ENCODE results near the gene KCNC1. TPM values are rescaled to one million over a fixed set of nuclear protein-coding genes. Genes with fewer than 3 reads are reported as not detected.

The KCNC1 gene
- total and polyA plus RNA-seq, 2 donors (not counting 1 experiment from before 2014, with no cell fraction given), result under 0.01 TPM; not detected in 1

DNA sequence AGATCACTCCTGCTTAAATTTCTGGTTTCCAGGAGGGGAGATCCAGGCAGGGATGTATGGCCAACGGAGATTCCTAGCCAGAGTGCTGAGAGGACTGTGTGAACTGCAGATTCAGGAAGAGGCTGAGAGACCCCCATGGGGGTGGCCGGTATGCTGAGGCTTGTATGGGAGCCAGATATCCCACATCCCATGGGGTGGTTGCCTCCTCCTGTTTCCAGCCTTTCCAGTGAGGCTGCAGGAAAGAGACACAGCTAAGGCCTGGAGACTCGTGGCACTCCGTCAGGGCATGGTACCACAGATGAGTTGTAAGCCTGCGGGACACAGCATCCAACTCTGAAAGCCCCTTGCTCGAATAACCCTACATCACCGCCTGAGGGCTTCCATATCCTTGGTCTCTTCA lies 16.6 kb upstream of the KCNC1 start:
- Histone ChIP-seq H3K27ac (ENCODE audit: insufficient read depth, low read length) (no peak overlapping the region), H3K4me3 (replicated peaks in 1 of 4; ENCODE audit: control extremely low read depth in 1 of 4, insufficient read depth in 1 of 4, low read depth in 3 of 4, low read length in 4 of 4) (no peak overlapping the region), H3K4me2 (ENCODE audit: extremely low read depth, insufficient read depth, low read length) (no peak overlapping the region), H2AFZ (ENCODE audit: low read length) (no peak overlapping the region), H3K4me1 (ENCODE audit: control insufficient read depth, extremely low read depth, insufficient read depth, low read length) (no peaks in the 10 kb centered on the region), H3K9ac (ENCODE audit: insufficient read depth, low read length) (no peak overlapping the region), H3K36me3 (ENCODE audit: control insufficient read depth, insufficient read depth, low read length) (no peaks in the 10 kb centered on the region), H3K79me2 (ENCODE audit: control insufficient read depth, insufficient read depth, low read length) (no peaks in the 10 kb centered on the region), H3K9me3 (ENCODE audit: control insufficient read depth, insufficient read depth, low read depth, low read length) (no peaks in the 10 kb centered on the region), H3K27me3 (ENCODE audit: control insufficient read depth, insufficient read depth, low read length) (peaks cover 55% of the 10 kb centered on the region), H4K20me1 (ENCODE audit: control insufficient read depth, extremely low read depth, insufficient read depth, low read length) (no peaks in the 10 kb centered on the region)
- no peak for DNase-seq (ENCODE audit: low read depth in 2 of 2)
- TF ChIP-seq EZH2 (IDR thresholded peaks at IDR 0.05; ENCODE audit: low read length, missing control alignments) (no peak), CTCF (conservative IDR thresholded peaks at IDR 0.05 in 1 of 2, IDR thresholded peaks at IDR 0.05 in 1 of 2; ENCODE audit: low read depth in 1 of 2, low read length in 2 of 2) (no peak)

- H3K4me1 ChIP-seq (ENCODE audit: control insufficient read depth, extremely low read depth, insufficient read depth, low read length), result no peaks in the 10 kb centered on the region
- no peak for DNase-seq (ENCODE audit: low read depth in 2 of 2)
- peaks cover 58% of the 10 kb centered on the region for H3K27me3 ChIP-seq (ENCODE audit: control insufficient read depth, insufficient read depth, low read length)
- H3K27ac ChIP-seq (ENCODE audit: insufficient read depth, low read length), result no peak overlapping the region
- no peak overlapping the region for H3K4me3 ChIP-seq (replicated peaks in 1 of 4; ENCODE audit: control extremely low read depth in 1 of 4, insufficient read depth in 1 of 4, low read depth in 3 of 4, low read length in 4 of 4)
- no peaks in the 10 kb centered on the region for H3K79me2 ChIP-seq (ENCODE audit: control insufficient read depth, insufficient read depth, low read length)
- H2AFZ ChIP-seq (ENCODE audit: low read length), result no peak overlapping the region
- no peaks in the 10 kb centered on the region for H3K9me3 ChIP-seq (ENCODE audit: control insufficient read depth, insufficient read depth, low read depth, low read length)
- TF ChIP-seq EZH2 (IDR thresholded peaks at IDR 0.05; ENCODE audit: low read length, missing control alignments) (peak; percentile 66), CTCF (conservative IDR thresholded peaks at IDR 0.05 in 1 of 2, IDR thresholded peaks at IDR 0.05 in 1 of 2; ENCODE audit: low read depth in 1 of 2, low read length in 2 of 2) (no peak)
- H3K36me3 ChIP-seq (ENCODE audit: control insufficient read depth, insufficient read depth, low read length), result no peaks in the 10 kb centered on the region
- no peaks in the 10 kb centered on the region for H4K20me1 ChIP-seq (ENCODE audit: control insufficient read depth, extremely low read depth, insufficient read depth, low read length)
- H3K4me2 ChIP-seq (ENCODE audit: extremely low read depth, insufficient read depth, low read length), result no peak overlapping the region
- no peak overlapping the region for H3K9ac ChIP-seq (ENCODE audit: insufficient read depth, low read length)
Observed at GRCh38 chr11:17718510-17718962, 16.0 kb upstream of the KCNC1 start.

- H3K4me1 ChIP-seq (ENCODE audit: control insufficient read depth, extremely low read depth, insufficient read depth, low read length), result no peaks in the 10 kb centered on the region
Observed at GRCh38 chr11:17719028-17719937, 15.3 kb upstream of the KCNC1 start, which contains the start of gene MYOD1. Gene MYOD1 (plus strand): TSS chr11:17719571. CDS start chr11:17719783, 212 bp downstream.

More at GRCh38 chr11:17719028-17719937, 15.3 kb upstream of the KCNC1 start, which contains the start of gene MYOD1:
- peak in 1 of 2 donors; percentile 24 for DNase-seq (ENCODE audit: low read depth in 2 of 2)
- Histone ChIP-seq H3K79me2 (ENCODE audit: control insufficient read depth, insufficient read depth, low read length) (no peaks in the 10 kb centered on the region), H3K9ac (ENCODE audit: insufficient read depth, low read length) (no peak within 1 kb of the TSS), H3K9me3 (ENCODE audit: control insufficient read depth, insufficient read depth, low read depth, low read length) (no peaks in the 10 kb centered on the region), H3K36me3 (ENCODE audit: control insufficient read depth, insufficient read depth, low read length) (no peaks in the 10 kb centered on the region), H4K20me1 (ENCODE audit: control insufficient read depth, extremely low read depth, insufficient read depth, low read length) (no peaks in the 10 kb centered on the region), H3K27me3 (ENCODE audit: control insufficient read depth, insufficient read depth, low read length) (peaks cover 58% of the 10 kb centered on the region), H3K27ac (ENCODE audit: insufficient read depth, low read length) (no peak within 1 kb of the TSS), H3K4me2 (ENCODE audit: extremely low read depth, insufficient read depth, low read length) (no peak within 1 kb of the TSS), H3K4me3 (replicated peaks in 1 of 4; ENCODE audit: control extremely low read depth in 1 of 4, insufficient read depth in 1 of 4, low read depth in 3 of 4, low read length in 4 of 4) (no peak within 1 kb of the TSS), H2AFZ (ENCODE audit: low read length) (no peak within 1 kb of the TSS)
- TF ChIP-seq EZH2 (IDR thresholded peaks at IDR 0.05; ENCODE audit: low read length, missing control alignments) (no peak), CTCF (conservative IDR thresholded peaks at IDR 0.05 in 1 of 2, IDR thresholded peaks at IDR 0.05 in 1 of 2; ENCODE audit: low read depth in 1 of 2, low read length in 2 of 2) (no peak)
